H9 (cell line): ENCODE results near the gene ARFGEF2. TPM values are rescaled to one million over a fixed set of nuclear protein-coding genes. Genes with fewer than 3 reads are reported as not detected.
"Not testable (repeated sequence)": the region's sequence is repeated elsewhere in the genome, so short reads cannot be mapped to it uniquely, and the experiment has no call there.

Source experiments
- DNase-seq: peaks from one replicate; pipeline ENCODE4 v3.0.0-alpha.2; 2017
- H2AFZ ChIP-seq: one replicate; pipeline ENCODE4 v1.6.1; 2013; ENCODE audit warnings: mild to moderate bottlenecking, low read length, control low read depth, moderate library complexity
- H2AK5ac ChIP-seq: 2 replicates; pipeline ENCODE4 v1.6.1; 2013; ENCODE audit warnings: low read length, control low read depth, mixed read lengths; ENCODE audit not compliant: insufficient read length
- H2BK120ac ChIP-seq: one replicate; pipeline ENCODE4 v1.6.1; 2013; ENCODE audit warnings: low read depth, mild to moderate bottlenecking, low read length, control low read depth, inconsistent platforms; ENCODE audit not compliant: poor library complexity, severe bottlenecking
- H2BK12ac ChIP-seq: 2 replicates; pipeline ENCODE4 v1.6.1; 2013; ENCODE audit warnings: low read length, control low read depth, mixed read lengths, low read depth; ENCODE audit not compliant: insufficient read length
- H2BK15ac ChIP-seq: 2 replicates; pipeline ENCODE4 v1.6.1; 2013; ENCODE audit warnings: low read depth, low read length, control low read depth
- H2BK20ac ChIP-seq: one replicate; pipeline ENCODE4 v1.6.1; 2013; ENCODE audit warnings: low read depth, mild to moderate bottlenecking, low read length, control low read depth, inconsistent platforms; ENCODE audit not compliant: poor library complexity, severe bottlenecking
- H2BK5ac ChIP-seq: 2 replicates; pipeline ENCODE4 v1.6.1; 2013; ENCODE audit warnings: low read length, control low read depth, mixed read lengths; ENCODE audit not compliant: insufficient read length
- H3K14ac ChIP-seq: 2 replicates; pipeline ENCODE4 v1.6.1; 2013; ENCODE audit warnings: low read length, control low read depth; ENCODE audit not compliant: insufficient read depth
- H3K18ac ChIP-seq: 2 replicates; pipeline ENCODE4 v1.6.1; 2013; ENCODE audit warnings: low read depth, mild to moderate bottlenecking, mixed read lengths, low read length, control low read depth; ENCODE audit not compliant: insufficient read length
- H3K23ac ChIP-seq: 2 replicates; pipeline ENCODE4 v1.6.1; 2013; ENCODE audit warnings: low read length, control low read depth, mixed read lengths, low read depth; ENCODE audit not compliant: insufficient read length
- H3K23me2 ChIP-seq: 2 replicates; pipeline ENCODE4 v1.6.1; 2013; ENCODE audit warnings: low read depth, mild to moderate bottlenecking, mixed read lengths, low read length, control low read depth; ENCODE audit not compliant: insufficient read length, poor library complexity, severe bottlenecking
- H3K27ac ChIP-seq: 2 replicates; pipeline ENCODE4 v1.5.1; 2013; ENCODE audit warnings: low read length, control low read depth, mixed read lengths, low read depth; ENCODE audit not compliant: insufficient read length
- H3K27me3 ChIP-seq: 2 replicates; pipeline ENCODE4 v1.6.1; 2013; ENCODE audit warnings: low read length, control low read depth, inconsistent platforms; ENCODE audit not compliant: insufficient read depth
- H3K4ac ChIP-seq: 2 replicates; pipeline ENCODE4 v1.6.1; 2013; ENCODE audit warnings: low read depth, mild to moderate bottlenecking, control low read depth, inconsistent platforms, low read length, moderate library complexity
- H3K4me1 ChIP-seq: 2 replicates; pipeline ENCODE4 v1.6.1; 2013; ENCODE audit warnings: low read length, control low read depth, inconsistent platforms; ENCODE audit not compliant: insufficient read depth
- H3K4me2 ChIP-seq: 2 replicates; pipeline ENCODE4 v1.6.1; 2013; ENCODE audit warnings: low read length, control low read depth, mixed read lengths; ENCODE audit not compliant: insufficient read length, insufficient read depth
- H3K56ac ChIP-seq: 2 replicates; pipeline ENCODE4 v1.6.1; 2013; ENCODE audit warnings: low read depth, mild to moderate bottlenecking, mixed read lengths, low read length, control low read depth; ENCODE audit not compliant: insufficient read length
- H3K79me1 ChIP-seq: 2 replicates; pipeline ENCODE4 v1.6.1; 2013; ENCODE audit warnings: low read depth, mild to moderate bottlenecking, moderate library complexity, low read length, control low read depth, inconsistent platforms; ENCODE audit not compliant: insufficient read depth, poor library complexity, severe bottlenecking
- H3K79me2 ChIP-seq: 2 replicates; pipeline ENCODE4 v1.6.1; 2013; ENCODE audit warnings: low read length, control low read depth, inconsistent platforms; ENCODE audit not compliant: insufficient read depth
- H3K9ac ChIP-seq: 2 replicates; pipeline ENCODE4 v1.6.1; 2013; ENCODE audit warnings: low read length, control low read depth, mixed read lengths; ENCODE audit not compliant: insufficient read length; ENCODE audit errors: extremely low read depth
- H3K9me3 ChIP-seq: one replicate; pipeline ENCODE4 v1.6.1; 2013; ENCODE audit warnings: low read depth, low read length, inconsistent platforms; ENCODE audit not compliant: control insufficient read depth
- H3T11ph ChIP-seq: one replicate; pipeline ENCODE4 v1.6.1; 2013; ENCODE audit warnings: mild to moderate bottlenecking, low read length, control low read depth, inconsistent platforms
- H4K20me1 ChIP-seq: one replicate; pipeline ENCODE4 v1.6.1; 2013; ENCODE audit not compliant: control insufficient read depth, insufficient read length, insufficient read depth
- H4K5ac ChIP-seq: 2 replicates; pipeline ENCODE4 v1.6.1; 2013; ENCODE audit warnings: low read depth, mild to moderate bottlenecking, mixed read lengths, low read length, control low read depth; ENCODE audit not compliant: insufficient read length
- H4K8ac ChIP-seq: replicated peaks from 2 replicates; pipeline ENCODE4 v1.6.1; 2013; ENCODE audit warnings: low read length, control low read depth, mixed read lengths, low read depth; ENCODE audit not compliant: insufficient read length
- H4K91ac ChIP-seq: 2 replicates; pipeline ENCODE4 v1.6.1; 2013; ENCODE audit warnings: low read depth, mild to moderate bottlenecking, moderate library complexity, mixed read lengths, low read length, control low read depth; ENCODE audit not compliant: insufficient read length
- H3K27ac Mint-ChIP-seq, 3 experiments: 2 replicates in 2 of 3; 3 replicates in 1 of 3; pipeline ENCODE4 v1.8.0; 2020 to 2021; ENCODE audit warnings: mixed read lengths in 3 of 3, mild to moderate bottlenecking in 1 of 3, moderate library complexity in 1 of 3
- H3K27me3 Mint-ChIP-seq: 2 replicates; pipeline ENCODE4 v1.8.0; 2021; ENCODE audit warnings: low read depth, mild to moderate bottlenecking, moderate library complexity, mixed read lengths
- H3K36me3 Mint-ChIP-seq, 3 experiments: 2 replicates in 2 of 3; 3 replicates in 1 of 3; pipeline ENCODE4 v1.8.0; 2020 to 2021; ENCODE audit warnings: low read depth in 3 of 3, mixed read lengths in 3 of 3; ENCODE audit not compliant: insufficient read depth in 1 of 3
- H3K4me1 Mint-ChIP-seq, 2 experiments: 2 replicates each; pipeline ENCODE4 v1.8.0; 2020; ENCODE audit warnings: mixed read lengths in 2 of 2
- H3K4me3 Mint-ChIP-seq, 2 experiments: 2 replicates in 1 of 2; 3 replicates in 1 of 2; pipeline ENCODE4 v1.8.0; 2020 to 2021; ENCODE audit warnings: mild to moderate bottlenecking in 2 of 2, mixed read lengths in 2 of 2, moderate library complexity in 1 of 2
- H3K9me3 Mint-ChIP-seq, 2 experiments: 2 replicates in 1 of 2; 3 replicates in 1 of 2; pipeline ENCODE4 v1.8.0; 2020; ENCODE audit warnings: mild to moderate bottlenecking in 2 of 2, mixed read lengths in 2 of 2, moderate library complexity in 1 of 2
- WGBS: extraction: QIAGEN DNeasy Blood & Tissue Kit; methylation state at CpG from one replicate; pipeline ENCODE4 v1.1.7; 2013; ENCODE audit warnings: missing lambda C conversion rate, low lambda C conversion rate, mixed read lengths; ENCODE audit not compliant: insufficient read length; ENCODE audit errors: extremely low coverage; 5-methylcytosine and 5-hydroxymethylcytosine counted together
- total RNA-seq: library from RNA; stranded (reverse); gene quantifications from 2 replicates; pipeline ENCODE4 v1.2.1, GENCODE V29; 2021
- TF ChIP-seq, protein P1 (sequence below): fragments of 200-600 bp; sonication (generic); conservative IDR thresholded peaks from 3 replicates; pipeline ENCODE4 v1.8.0; 2021; ENCODE audit warnings: antibody characterized with exemption, mild to moderate bottlenecking

Gene ARFGEF2
- total RNA-seq, 1 experiment from 2014 or later = 16.6 TPM

DNA sequence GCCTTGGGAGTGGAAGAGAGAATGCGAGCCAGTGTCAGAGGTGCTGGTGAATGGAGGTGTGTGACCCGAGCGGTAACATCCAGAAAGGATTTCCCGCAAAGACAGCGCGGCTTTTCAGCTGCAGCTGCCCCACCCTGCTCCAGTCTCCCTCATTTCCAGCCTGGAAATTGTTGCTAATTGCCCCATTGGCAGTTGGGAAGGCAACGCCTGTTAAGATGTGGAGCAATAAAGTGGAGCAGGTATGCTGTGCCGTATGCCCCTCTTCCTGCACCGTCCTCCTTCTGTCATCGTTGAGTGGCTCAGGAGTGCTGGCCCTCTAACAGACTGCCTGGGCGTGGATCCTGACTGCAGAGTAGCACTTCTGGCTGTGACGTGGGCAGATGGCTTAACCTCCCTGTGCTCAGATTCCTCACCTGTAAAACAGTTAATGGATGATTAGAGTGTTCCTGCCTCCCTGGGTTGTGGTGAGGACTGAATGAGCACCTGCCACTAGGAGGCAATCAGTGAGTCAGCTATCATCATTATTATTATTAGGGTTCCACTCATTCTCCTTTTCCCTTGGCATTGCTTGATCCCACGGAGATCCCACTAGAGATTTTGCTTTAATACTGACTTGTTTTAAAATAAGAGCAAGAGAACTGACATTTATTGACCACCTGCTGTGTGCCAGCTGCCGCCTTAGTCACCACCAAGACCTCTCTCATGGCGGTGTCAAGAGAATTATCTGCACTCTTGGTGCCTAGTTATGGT, 11.7 kb downstream of the ARFGEF2 start:
- Histone ChIP-seq H2BK12ac (no peak overlapping the region), H3K27ac (no peak overlapping the region), H3K14ac (no peak overlapping the region; the same call in 1 of the 2 replicates), H2BK20ac (no peak overlapping the region), H2AFZ (no peak overlapping the region), H3K23me2 (no peaks in the 10 kb centered on the region), H3K79me2 (peaks cover 21% of the 10 kb centered on the region; the same call in 1 of the 2 replicates), H3K9ac (no peak overlapping the region), H3K4me1 (no peaks in the 10 kb centered on the region), H3K18ac (no peak overlapping the region), H3K4ac (no peak overlapping the region), H4K5ac (no peak overlapping the region), H3K4me2 (no peak overlapping the region), H3K9me3 (no peaks in the 10 kb centered on the region), H3K56ac (no peak overlapping the region), H4K91ac (no peak overlapping the region), H2AK5ac (no peak overlapping the region), H2BK5ac (no peak overlapping the region), H4K8ac (no peak overlapping the region), H3T11ph (no peak overlapping the region), H4K20me1 (peaks cover 3% of the 10 kb centered on the region), H3K23ac (no peak overlapping the region), H3K27me3 (no peaks in the 10 kb centered on the region), H2BK120ac (no peak overlapping the region), H2BK15ac (no peak overlapping the region), H3K79me1 (peaks cover 21% of the 10 kb centered on the region)
- TF ChIP-seq, protein P1, sequence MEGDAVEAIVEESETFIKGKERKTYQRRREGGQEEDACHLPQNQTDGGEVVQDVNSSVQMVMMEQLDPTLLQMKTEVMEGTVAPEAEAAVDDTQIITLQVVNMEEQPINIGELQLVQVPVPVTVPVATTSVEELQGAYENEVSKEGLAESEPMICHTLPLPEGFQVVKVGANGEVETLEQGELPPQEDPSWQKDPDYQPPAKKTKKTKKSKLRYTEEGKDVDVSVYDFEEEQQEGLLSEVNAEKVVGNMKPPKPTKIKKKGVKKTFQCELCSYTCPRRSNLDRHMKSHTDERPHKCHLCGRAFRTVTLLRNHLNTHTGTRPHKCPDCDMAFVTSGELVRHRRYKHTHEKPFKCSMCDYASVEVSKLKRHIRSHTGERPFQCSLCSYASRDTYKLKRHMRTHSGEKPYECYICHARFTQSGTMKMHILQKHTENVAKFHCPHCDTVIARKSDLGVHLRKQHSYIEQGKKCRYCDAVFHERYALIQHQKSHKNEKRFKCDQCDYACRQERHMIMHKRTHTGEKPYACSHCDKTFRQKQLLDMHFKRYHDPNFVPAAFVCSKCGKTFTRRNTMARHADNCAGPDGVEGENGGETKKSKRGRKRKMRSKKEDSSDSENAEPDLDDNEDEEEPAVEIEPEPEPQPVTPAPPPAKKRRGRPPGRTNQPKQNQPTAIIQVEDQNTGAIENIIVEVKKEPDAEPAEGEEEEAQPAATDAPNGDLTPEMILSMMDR = peak; percentile 44; the same call in 1 of the 3 replicates
- WGBS = no CpG with 5 or more reads among the region's 15 CpGs
- Mint-ChIP-seq H3K36me3 (peaks cover 7 to 16% (median 13%) of the 10 kb centered on the region in 3 experiments; a peak in 5 of 7 replicates), H3K4me1 (peaks cover 3% of the 10 kb centered on the region in 2 experiments; a peak in 1 of 4 replicates), H3K4me3 (no peak overlapping the region), H3K27ac (no peak overlapping the region; a peak in 2 of 7 replicates), H3K9me3 (peaks cover 9 to 11% of the 10 kb centered on the region in 2 experiments), H3K27me3 (no peaks in the 10 kb centered on the region)
- DNase-seq = no peak

DNA sequence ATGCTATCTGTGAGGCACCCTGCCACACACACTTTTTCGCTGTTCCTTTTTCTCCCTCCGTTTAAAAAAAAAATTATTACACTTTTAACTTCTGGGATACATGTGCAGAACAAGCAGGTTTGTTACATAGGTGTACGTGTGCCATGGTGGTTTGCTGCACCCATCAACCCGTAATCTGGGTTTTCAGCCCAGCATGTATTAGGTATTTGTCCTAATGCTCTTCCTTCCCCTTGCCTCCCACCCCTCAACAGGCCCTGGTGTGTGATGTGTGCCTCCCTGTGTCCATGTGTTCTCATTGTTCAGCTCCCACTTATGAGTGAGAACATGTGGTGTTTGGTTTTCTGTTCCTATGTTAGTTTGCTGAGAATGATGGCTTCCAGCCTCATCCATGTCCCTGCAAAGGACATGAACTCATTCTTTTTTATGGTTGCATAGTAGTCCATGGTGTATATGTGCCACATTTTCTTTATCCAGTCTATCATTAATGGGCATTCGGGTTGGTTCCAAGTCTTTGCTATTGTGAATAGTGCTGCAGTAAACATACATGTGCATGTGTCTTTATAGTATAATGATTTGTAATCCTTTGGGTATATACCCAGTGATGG, 12.9 kb downstream of the ARFGEF2 start:
- not testable (repeated sequence) for H3K4me1 ChIP-seq, H3K9ac ChIP-seq, H4K5ac ChIP-seq, H3K56ac ChIP-seq, H3K27ac Mint-ChIP-seq, H4K20me1 ChIP-seq, H3K4ac ChIP-seq, H3K4me3 Mint-ChIP-seq, H2AK5ac ChIP-seq, H3K23ac ChIP-seq, H2BK120ac ChIP-seq, H3K27me3 ChIP-seq, H3T11ph ChIP-seq, H4K8ac ChIP-seq, H2BK20ac ChIP-seq, H3K27me3 Mint-ChIP-seq, H2BK12ac ChIP-seq, H2BK15ac ChIP-seq, H3K23me2 ChIP-seq, H3K18ac ChIP-seq, DNase-seq, H2AFZ ChIP-seq, H3K4me2 ChIP-seq, H4K91ac ChIP-seq, H3K9me3 ChIP-seq, H3K14ac ChIP-seq, H2BK5ac ChIP-seq, H3K27ac ChIP-seq, H3K4me1 Mint-ChIP-seq
- Histone ChIP-seq H3K79me2 (peaks cover 17% of the 10 kb centered on the region; the same call in 1 of the 2 replicates), H3K79me1 (peaks cover 24% of the 10 kb centered on the region)
- Mint-ChIP-seq H3K36me3 (peaks cover 7 to 16% (median 13%) of the 10 kb centered on the region in 3 experiments; a peak in 5 of 7 replicates), H3K9me3 (peaks cover 9 to 11% of the 10 kb centered on the region in 2 experiments)
- no CpG with 5 or more reads among the region's 5 CpGs for WGBS
